Activated naive CD4-positive, alpha-beta T cell treated with anti-CD3 and anti-CD28 coated beads, Interleukin-2, amount 10 ng/mL, durations not matched to agents 7 days and 5 days (primary cell): Measurements from ENCODE around the gene SERPINA1.
"Not testable (repeated sequence)": the region's sequence is repeated elsewhere in the genome, so short reads cannot be mapped to it uniquely, and the experiment has no call there.

Source experiments
- CTCF ChIA-PET: fragments of 350-600 bp; sonication (Branson Sonifier 250); formaldehyde crosslinking; loops from one replicate; lab custom pipeline; 2021; ENCODE audit warnings: antibody characterized with exemption; lab: Charles Lee
- DNase-seq: peaks from one replicate; pipeline ENCODE4 v3.0.0-alpha.2; 2020
- H3K27ac Mint-ChIP-seq: one replicate; pipeline ENCODE4 v1.8.0; 2021; ENCODE audit warnings: mild to moderate bottlenecking, moderate library complexity, mixed read lengths
- H3K27me3 Mint-ChIP-seq: one replicate; pipeline ENCODE4 v1.8.0; 2021; ENCODE audit warnings: mild to moderate bottlenecking, mixed read lengths
- H3K36me3 Mint-ChIP-seq: one replicate; pipeline ENCODE4 v1.8.0; 2021; ENCODE audit warnings: mixed read lengths
- H3K4me1 Mint-ChIP-seq: one replicate; pipeline ENCODE4 v1.8.0; 2021; ENCODE audit warnings: mixed read lengths
- H3K4me3 Mint-ChIP-seq: one replicate; pipeline ENCODE4 v1.8.0; 2021; ENCODE audit warnings: mild to moderate bottlenecking, moderate library complexity, mixed read lengths
- H3K9me3 Mint-ChIP-seq: one replicate; pipeline ENCODE4 v1.8.0; 2021; ENCODE audit warnings: mixed read lengths

The SERPINA1 gene

GRCh38 chr14:94374749-94375260 is 13.6 kb downstream of the SERPINA1 start:
- H3K9me3 Mint-ChIP-seq: no peaks in the 10 kb centered on the region
- no peak for DNase-seq
- H3K27ac Mint-ChIP-seq: no peak overlapping the region
- H3K27me3 Mint-ChIP-seq: peaks cover 4% of the 10 kb centered on the region
- CTCF ChIA-PET: no interaction called here
- no peaks in the 10 kb centered on the region for H3K4me1 Mint-ChIP-seq
- H3K4me3 Mint-ChIP-seq: no peak overlapping the region
- H3K36me3 Mint-ChIP-seq: no peaks in the 10 kb centered on the region

- Mint-ChIP-seq H3K4me3 (no peak overlapping the region), H3K36me3 (no peaks in the 10 kb centered on the region), H3K27me3 (peaks cover 4% of the 10 kb centered on the region), H3K27ac (no peak overlapping the region), H3K4me1 (no peaks in the 10 kb centered on the region), H3K9me3 (no peaks in the 10 kb centered on the region)
- CTCF ChIA-PET: no interaction called here
- no peak for DNase-seq
Measured at GRCh38 chr14:94374116-94374515, 14.3 kb downstream of the SERPINA1 start.

GRCh38 chr14:94373708-94374107 is 14.7 kb downstream of the SERPINA1 start:
- Mint-ChIP-seq H3K4me3 (no peak overlapping the region), H3K27ac (no peak overlapping the region), H3K36me3 (no peaks in the 10 kb centered on the region), H3K9me3 (no peaks in the 10 kb centered on the region), H3K27me3 (peaks cover 4% of the 10 kb centered on the region), H3K4me1 (no peaks in the 10 kb centered on the region)
- CTCF ChIA-PET: no interaction called here
- DNase-seq: no peak

GRCh38 chr14:94372021-94372605 is 16.3 kb downstream of the SERPINA1 start:
- Mint-ChIP-seq H3K27ac (no peak overlapping the region), H3K9me3 (no peaks in the 10 kb centered on the region), H3K36me3 (no peaks in the 10 kb centered on the region), H3K4me3 (no peak overlapping the region), H3K4me1 (no peaks in the 10 kb centered on the region), H3K27me3 (peaks cover 3% of the 10 kb centered on the region)
- DNase-seq: no peak
- CTCF ChIA-PET: no interaction called here

- Mint-ChIP-seq H3K9me3 (no peaks in the 10 kb centered on the region), H3K4me1 (no peaks in the 10 kb centered on the region), H3K27me3 (peaks cover 3% of the 10 kb centered on the region), H3K4me3 (no peak overlapping the region), H3K36me3 (no peaks in the 10 kb centered on the region), H3K27ac (no peak overlapping the region)
- CTCF ChIA-PET: no interaction called here
- DNase-seq: no peak
Measured at GRCh38 chr14:94370524-94370910, 17.9 kb downstream of the SERPINA1 start.

GRCh38 chr14:94369766-94370523 is 18.5 kb downstream of the SERPINA1 start:
- H3K27ac Mint-ChIP-seq, H3K27me3 Mint-ChIP-seq, DNase-seq, CTCF ChIA-PET, H3K4me3 Mint-ChIP-seq, H3K4me1 Mint-ChIP-seq, H3K36me3 Mint-ChIP-seq, H3K9me3 Mint-ChIP-seq: not testable (repeated sequence)

GRCh38 chr14:94368956-94369355 is 19.4 kb downstream of the SERPINA1 start:
- Mint-ChIP-seq H3K36me3 (no peaks in the 10 kb centered on the region), H3K9me3 (no peaks in the 10 kb centered on the region), H3K4me3 (no peak overlapping the region), H3K27ac (no peak overlapping the region), H3K27me3 (peaks cover 3% of the 10 kb centered on the region), H3K4me1 (no peaks in the 10 kb centered on the region)
- no peak for DNase-seq
- CTCF ChIA-PET: no interaction called here

GRCh38 chr14:94368243-94368590 is 20.2 kb downstream of the SERPINA1 start:
- Mint-ChIP-seq H3K4me1 (no peaks in the 10 kb centered on the region), H3K27ac (no peak overlapping the region), H3K9me3 (no peaks in the 10 kb centered on the region), H3K27me3 (peaks cover 3% of the 10 kb centered on the region), H3K4me3 (no peak overlapping the region), H3K36me3 (no peaks in the 10 kb centered on the region)
- CTCF ChIA-PET: no interaction called here
- DNase-seq: no peak

- no peaks in the 10 kb centered on the region for H3K36me3 Mint-ChIP-seq
- no peaks in the 10 kb centered on the region for H3K4me1 Mint-ChIP-seq
- CTCF ChIA-PET: no interaction called here
- H3K9me3 Mint-ChIP-seq: no peaks in the 10 kb centered on the region
- no peak overlapping the region for H3K4me3 Mint-ChIP-seq
- no peak overlapping the region for H3K27ac Mint-ChIP-seq
- no peak for DNase-seq
- peaks cover 3% of the 10 kb centered on the region for H3K27me3 Mint-ChIP-seq
Measured at GRCh38 chr14:94367347-94368242, 20.8 kb downstream of the SERPINA1 start.

- H3K4me1 Mint-ChIP-seq: no peaks in the 10 kb centered on the region
- H3K27me3 Mint-ChIP-seq: peaks cover 3% of the 10 kb centered on the region
- no peak within 1 kb of the TSS for H3K27ac Mint-ChIP-seq
- CTCF ChIA-PET: no interaction called here
- no peak within 1 kb of the TSS for H3K4me3 Mint-ChIP-seq
- H3K9me3 Mint-ChIP-seq: no peaks in the 10 kb centered on the region
- no peak for DNase-seq
- H3K36me3 Mint-ChIP-seq: no peaks in the 10 kb centered on the region
Measured at GRCh38 chr14:94366146-94366915, 22.1 kb downstream of the SERPINA1 start, which contains the start of gene SERPINA2. Gene SERPINA2, minus strand, starts transcription at chr14:94366698.

GRCh38 chr14:94365624-94366023 is 22.8 kb downstream of the SERPINA1 start:
- DNase-seq: no peak
- Mint-ChIP-seq H3K36me3 (no peaks in the 10 kb centered on the region), H3K27me3 (peaks cover 3% of the 10 kb centered on the region), H3K4me1 (no peaks in the 10 kb centered on the region), H3K27ac (no peak overlapping the region), H3K4me3 (no peak overlapping the region), H3K9me3 (no peaks in the 10 kb centered on the region)
- CTCF ChIA-PET: no interaction called here

GRCh38 chr14:94364964-94365363 is 23.4 kb downstream of the SERPINA1 start:
- Mint-ChIP-seq H3K36me3 (no peaks in the 10 kb centered on the region), H3K4me3 (no peak overlapping the region), H3K4me1 (no peaks in the 10 kb centered on the region), H3K9me3 (no peaks in the 10 kb centered on the region), H3K27ac (no peak overlapping the region), H3K27me3 (peaks cover 3% of the 10 kb centered on the region)
- DNase-seq: no peak
- CTCF ChIA-PET: no interaction called here

- Mint-ChIP-seq H3K9me3 (no peaks in the 10 kb centered on the region), H3K27me3 (peaks cover 3% of the 10 kb centered on the region), H3K4me1 (no peaks in the 10 kb centered on the region), H3K36me3 (no peaks in the 10 kb centered on the region), H3K27ac (no peak overlapping the region), H3K4me3 (no peak overlapping the region)
- DNase-seq: no peak
- CTCF ChIA-PET: no interaction called here
Measured at GRCh38 chr14:94364037-94364436, 24.4 kb downstream of the SERPINA1 start.

- no peak overlapping the region for H3K27ac Mint-ChIP-seq
- H3K9me3 Mint-ChIP-seq: no peaks in the 10 kb centered on the region
- H3K36me3 Mint-ChIP-seq: no peaks in the 10 kb centered on the region
- CTCF ChIA-PET: no interaction called here
- no peaks in the 10 kb centered on the region for H3K4me1 Mint-ChIP-seq
- DNase-seq: no peak
- no peaks in the 10 kb centered on the region for H3K27me3 Mint-ChIP-seq
- H3K4me3 Mint-ChIP-seq: no peak overlapping the region
Measured at GRCh38 chr14:94363151-94363624, 25.2 kb downstream of the SERPINA1 start.
